Upper lobe of right lung (tissue), 1 donor: ENCODE results near the gene CHN2. TPM values are rescaled to one million over a fixed set of nuclear protein-coding genes. Genes with fewer than 3 reads are reported as not detected.
A peak's percentile ranks its signal among the peaks of the same experiment; 100 is the strongest.

Experiments
- ATAC-seq: fragments of 200-7000 bp; cut with Tn5 transposase; one replicate; pipeline ENCODE4 v1.9.1; 2020; ENCODE audit warnings: mild to moderate bottlenecking, moderate library complexity
- DNase-seq: peaks from one replicate; pipeline ENCODE4 v3.0.0-alpha.2; 2020
- H3K27ac ChIP-seq: fragments of 200-600 bp; one replicate; pipeline ENCODE4 v1.8.0; 2022
- H3K27me3 ChIP-seq: fragments of 200-600 bp; one replicate; pipeline ENCODE4 v1.8.0; 2022; ENCODE audit warnings: mild to moderate bottlenecking
- H3K36me3 ChIP-seq: fragments of 200-600 bp; one replicate; pipeline ENCODE4 v1.8.0; 2022
- H3K4me1 ChIP-seq: fragments of 200-600 bp; one replicate; pipeline ENCODE4 v1.8.0; 2022
- H3K4me3 ChIP-seq: fragments of 200-600 bp; one replicate; pipeline ENCODE4 v1.8.0; 2022; ENCODE audit warnings: mild to moderate bottlenecking
- H3K9me3 ChIP-seq: fragments of 200-600 bp; one replicate; pipeline ENCODE4 v1.8.0; 2022
- intact Hi-C: fragments of 100-400 bp; cut with DNase I; formaldehyde crosslinking; loops from one replicate; pipeline ENCODE4 v1.11.0; 2022
- total RNA-seq: library from RNA; stranded (reverse); fragmentation: NEBNext Ultra II Directional; extraction: Animal tissue kit (Norgen Biotek cat#: 25700); gene quantifications from one replicate; pipeline ENCODE4 v1.2.1, GENCODE V29; 2021
- TF ChIP-seq, protein P1 (sequence below): fragments of 200-600 bp; IDR thresholded peaks from one replicate; pipeline ENCODE4 v1.8.0; 2022; ENCODE audit warnings: antibody characterized with exemption
- donor health status: DM: no; HTN: yes; CAD: no; lungs with severe emphysema.

Gene CHN2
- total RNA-seq, 1 donor from 2014 or later: 14.4 TPM

DNA sequence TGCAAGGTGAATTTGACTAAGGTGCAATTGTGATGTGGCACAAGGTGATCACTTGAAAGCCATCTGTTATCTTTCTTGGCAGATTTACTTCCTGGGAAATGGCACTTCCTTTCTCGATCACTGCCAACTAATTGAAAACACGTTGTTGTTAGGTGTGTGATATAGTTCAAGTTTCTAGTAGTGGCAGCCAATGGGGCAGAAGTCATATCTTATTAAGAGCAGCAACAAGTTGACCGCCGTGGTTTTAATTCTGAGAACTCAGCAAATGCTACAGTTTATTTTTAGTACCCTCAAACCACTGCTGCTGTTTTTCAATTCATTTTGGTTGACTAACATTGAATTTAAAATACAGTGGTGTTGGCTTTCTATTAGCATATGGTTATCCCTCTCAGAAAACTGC, 1.6 kb downstream of the CHN2 start:
- no peak for ATAC-seq
- Histone ChIP-seq H3K4me1 (peaks cover 7% of the 10 kb centered on the region), H3K9me3 (no peaks in the 10 kb centered on the region), H3K27ac (no peak overlapping the region), H3K36me3 (no peaks in the 10 kb centered on the region), H3K27me3 (peaks cover 18% of the 10 kb centered on the region), H3K4me3 (peak overlapping the region; percentile 70)
- DNase-seq: no peak
- intact Hi-C loops: no loop called here
- TF ChIP-seq, protein P1, sequence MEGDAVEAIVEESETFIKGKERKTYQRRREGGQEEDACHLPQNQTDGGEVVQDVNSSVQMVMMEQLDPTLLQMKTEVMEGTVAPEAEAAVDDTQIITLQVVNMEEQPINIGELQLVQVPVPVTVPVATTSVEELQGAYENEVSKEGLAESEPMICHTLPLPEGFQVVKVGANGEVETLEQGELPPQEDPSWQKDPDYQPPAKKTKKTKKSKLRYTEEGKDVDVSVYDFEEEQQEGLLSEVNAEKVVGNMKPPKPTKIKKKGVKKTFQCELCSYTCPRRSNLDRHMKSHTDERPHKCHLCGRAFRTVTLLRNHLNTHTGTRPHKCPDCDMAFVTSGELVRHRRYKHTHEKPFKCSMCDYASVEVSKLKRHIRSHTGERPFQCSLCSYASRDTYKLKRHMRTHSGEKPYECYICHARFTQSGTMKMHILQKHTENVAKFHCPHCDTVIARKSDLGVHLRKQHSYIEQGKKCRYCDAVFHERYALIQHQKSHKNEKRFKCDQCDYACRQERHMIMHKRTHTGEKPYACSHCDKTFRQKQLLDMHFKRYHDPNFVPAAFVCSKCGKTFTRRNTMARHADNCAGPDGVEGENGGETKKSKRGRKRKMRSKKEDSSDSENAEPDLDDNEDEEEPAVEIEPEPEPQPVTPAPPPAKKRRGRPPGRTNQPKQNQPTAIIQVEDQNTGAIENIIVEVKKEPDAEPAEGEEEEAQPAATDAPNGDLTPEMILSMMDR: no peak

DNA sequence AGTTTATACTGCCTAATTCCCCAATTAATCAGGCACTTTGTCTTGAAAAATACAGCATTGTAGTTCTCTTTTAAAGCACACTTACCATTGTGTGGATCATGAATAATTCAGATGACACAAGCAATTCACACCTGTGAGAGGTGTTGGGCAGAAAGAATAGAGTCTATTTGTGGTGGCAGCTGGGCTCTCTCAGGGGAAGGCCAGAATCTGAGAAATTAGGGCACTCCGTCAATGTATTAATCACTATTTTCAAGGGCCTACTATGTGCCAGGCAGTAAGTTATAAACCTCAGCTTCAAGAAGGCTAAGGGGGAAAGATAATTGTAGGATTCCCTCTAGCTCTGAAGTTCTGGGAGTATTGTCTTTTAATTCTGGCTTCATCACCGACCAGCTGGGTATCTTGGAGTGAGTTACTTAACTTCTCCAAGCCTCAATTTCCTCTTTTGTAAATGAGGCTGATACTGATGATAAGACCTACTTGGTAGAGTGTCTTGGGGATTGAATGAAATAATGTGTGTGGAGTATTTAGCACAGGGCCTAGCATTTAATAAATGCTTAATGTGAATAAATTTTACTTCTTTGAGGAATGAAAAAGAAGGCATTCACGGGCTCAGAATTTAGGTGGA, 2.5 kb downstream of the CHN2 start:
- Histone ChIP-seq H3K27me3 (peaks cover 18% of the 10 kb centered on the region), H3K4me1 (peaks cover 7% of the 10 kb centered on the region), H3K27ac (no peak overlapping the region), H3K9me3 (no peaks in the 10 kb centered on the region), H3K4me3 (no peak overlapping the region), H3K36me3 (no peaks in the 10 kb centered on the region)
- intact Hi-C loops: no loop called here
- no peak for DNase-seq
- ATAC-seq: no peak
- TF ChIP-seq, protein P1: no peak

DNA sequence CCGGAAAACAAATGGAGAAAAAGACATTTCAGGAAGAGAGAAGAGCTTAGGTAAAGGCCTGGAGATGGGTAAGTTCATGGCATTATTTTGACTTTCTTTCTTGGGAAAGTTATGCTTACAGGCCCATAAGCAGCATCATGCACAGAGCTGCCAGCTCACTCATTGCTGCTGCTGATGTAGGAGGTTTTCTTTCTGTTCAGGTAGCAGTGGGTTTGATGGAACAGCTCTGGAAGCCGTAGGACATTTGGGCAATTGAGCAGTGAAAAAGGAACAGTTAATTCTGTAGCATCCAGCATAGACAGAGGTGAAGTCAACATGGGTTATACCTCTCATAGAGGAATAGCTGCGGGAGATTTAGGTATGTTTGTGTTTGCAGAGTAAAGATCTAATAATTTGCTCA, 3.3 kb downstream of the CHN2 start:
- DNase-seq (no peak), ATAC-seq (no peak)
- intact Hi-C loops: no loop called here
- Histone ChIP-seq H3K9me3 (no peaks in the 10 kb centered on the region), H3K27me3 (peaks cover 18% of the 10 kb centered on the region), H3K4me3 (no peak overlapping the region), H3K36me3 (no peaks in the 10 kb centered on the region), H3K4me1 (peaks cover 7% of the 10 kb centered on the region), H3K27ac (no peak overlapping the region)
- TF ChIP-seq, protein P1: no peak

DNA sequence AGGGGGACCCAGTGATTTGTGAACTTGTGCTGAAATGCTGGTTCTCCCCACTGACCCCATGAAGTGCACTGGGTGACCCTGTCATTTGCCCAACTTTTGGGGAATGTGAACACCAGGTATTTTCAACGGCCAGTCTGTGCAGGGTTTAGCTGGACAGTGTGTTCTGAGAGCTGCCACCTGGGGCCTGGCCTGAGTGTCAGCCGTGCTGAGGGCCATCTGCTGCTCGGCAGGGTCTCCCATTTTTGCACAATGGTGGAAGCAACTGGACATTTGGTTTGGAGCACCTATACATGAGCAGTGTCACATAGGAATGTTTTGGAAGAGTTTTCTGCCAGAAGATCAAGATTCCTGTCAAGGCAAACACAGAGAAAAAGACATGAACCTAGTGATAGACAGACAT, 5.2 kb downstream of the CHN2 start:
- Histone ChIP-seq H3K27me3 (peaks cover 18% of the 10 kb centered on the region), H3K36me3 (no peaks in the 10 kb centered on the region), H3K4me3 (no peak overlapping the region), H3K9me3 (no peaks in the 10 kb centered on the region), H3K4me1 (peaks cover 7% of the 10 kb centered on the region), H3K27ac (no peak overlapping the region)
- TF ChIP-seq, protein P1: no peak
- no peak for DNase-seq
- no peak for ATAC-seq
- intact Hi-C loops: no loop called here

DNA sequence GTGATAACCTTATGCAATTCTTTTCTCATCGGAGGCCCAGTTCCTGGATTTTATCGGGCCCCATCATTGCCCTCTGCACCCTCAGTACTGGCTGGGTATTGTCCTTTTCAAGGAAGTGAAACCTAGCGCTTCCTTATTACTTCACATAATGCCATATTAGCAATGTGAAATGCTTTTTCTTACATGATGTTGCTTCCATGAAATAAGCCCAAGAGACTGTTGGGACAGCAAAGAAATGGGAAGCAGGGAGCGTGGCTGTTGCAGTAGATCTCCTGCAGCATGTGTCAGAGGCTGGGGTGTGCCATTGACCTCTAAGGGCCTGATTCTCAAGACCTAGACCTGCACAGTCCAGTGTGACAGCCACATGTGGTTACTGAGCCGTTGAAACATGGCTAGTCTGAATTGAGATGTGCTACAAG, 8.1 kb downstream of the CHN2 start:
- TF ChIP-seq, protein P1: no peak
- no peak overlapping the region for H3K27ac ChIP-seq
- no peaks in the 10 kb centered on the region for H3K4me1 ChIP-seq
- H3K36me3 ChIP-seq: no peaks in the 10 kb centered on the region
- H3K4me3 ChIP-seq: no peak overlapping the region
- peaks cover 2% of the 10 kb centered on the region for H3K27me3 ChIP-seq
- no peak for DNase-seq
- H3K9me3 ChIP-seq: no peaks in the 10 kb centered on the region
- peak; percentile 91 for ATAC-seq
- intact Hi-C loops: no loop called here
